Renal cortex interstitium (tissue), 11 donors: Measurements from ENCODE around the gene APOBEC3C. TPM values are rescaled to one million over a fixed set of nuclear protein-coding genes. Genes with fewer than 3 reads are reported as not detected.
"Not testable (repeated sequence)": the region's sequence is repeated elsewhere in the genome, so short reads cannot be mapped to it uniquely, and the experiment has no call there.

ENCODE experiments used
- DNase-seq, 11 donors: peaks; one replicate each; pipeline ENCODE4 v3.0.0-alpha.2; 2013; ENCODE audit warnings: low read depth in 9 of 11, low spot score in 4 of 11; ENCODE audit errors: extremely low read depth in 1 of 11
- polyA plus RNA-seq, 3 donors: library from polyadenylated mRNA; unstranded; fragments of 120-200 nt; gene quantifications; one replicate each; pipeline ENCODE4 v1.2.1, GENCODE V29; 2013; ENCODE audit not compliant: insufficient read length in 3 of 3

APOBEC3C gene
- polyA plus RNA-seq, 3 donors: 9.6 to 10.6 (median 10.2) TPM

DNA sequence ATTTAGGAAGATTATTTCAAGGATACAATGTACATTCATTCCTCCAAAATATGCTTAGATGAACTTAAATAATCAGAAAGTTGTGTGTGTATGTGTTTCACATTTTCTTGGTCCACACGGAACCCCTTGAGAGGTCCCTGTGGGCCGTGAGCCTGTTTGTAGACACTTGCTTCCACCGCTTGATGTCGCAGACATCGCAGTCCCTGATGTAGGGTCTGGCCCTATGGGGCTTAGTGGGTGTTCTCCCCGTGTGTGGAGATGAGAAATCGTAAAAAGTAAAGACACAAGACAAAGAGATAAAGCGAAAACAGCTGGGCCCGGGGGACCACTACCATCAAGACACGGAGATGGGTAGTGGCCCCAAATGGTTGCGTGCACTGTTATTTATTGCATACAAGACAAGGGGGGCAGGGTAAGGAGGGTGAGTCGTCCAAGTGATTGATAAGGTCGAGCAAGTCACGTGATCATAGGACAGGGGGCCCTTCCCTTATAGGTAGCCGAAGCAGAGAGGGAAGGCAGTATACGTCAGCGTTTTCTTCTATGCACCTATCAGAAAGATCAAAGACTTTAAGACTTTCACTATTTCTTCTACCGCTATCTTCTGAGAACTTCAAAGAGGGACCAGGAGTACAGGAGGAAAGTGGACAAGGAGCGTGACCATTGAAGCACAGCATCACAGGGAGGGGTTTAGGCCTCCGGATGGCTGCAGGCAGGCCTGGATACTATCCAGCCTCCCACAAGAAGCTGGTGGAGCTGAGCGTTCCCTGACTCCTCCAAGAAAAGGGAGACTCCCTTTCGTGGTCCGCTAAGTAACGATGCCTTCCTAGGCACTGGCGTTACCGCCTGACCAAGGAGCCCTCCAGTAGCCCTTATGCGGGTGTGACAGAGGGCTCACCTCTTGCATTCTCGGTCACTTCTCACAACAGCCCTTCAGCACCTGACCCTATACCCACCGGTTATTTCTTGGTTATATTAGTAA is 1.2 kb upstream of the APOBEC3C start:
- no peak for DNase-seq

DNA sequence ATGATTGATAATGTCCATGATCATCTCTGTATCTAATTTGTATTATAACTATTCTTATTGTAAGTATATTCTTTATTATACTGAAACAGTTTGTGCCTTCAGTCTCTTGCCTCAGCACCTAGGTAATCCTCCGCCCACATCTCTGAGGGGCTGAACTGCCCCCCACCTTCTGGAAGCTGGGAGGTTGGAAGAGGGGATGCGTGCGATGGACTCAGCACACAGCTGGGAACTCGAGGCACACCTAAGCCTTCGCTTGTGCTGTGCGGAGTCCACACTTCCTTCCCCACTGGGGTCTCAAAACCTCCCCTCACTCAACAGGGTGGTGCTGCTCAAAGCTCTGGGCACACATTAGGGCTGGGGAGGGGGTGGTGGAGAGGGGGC is 506 bp upstream of the APOBEC3C start:
- not testable (repeated sequence) for DNase-seq

DNA sequence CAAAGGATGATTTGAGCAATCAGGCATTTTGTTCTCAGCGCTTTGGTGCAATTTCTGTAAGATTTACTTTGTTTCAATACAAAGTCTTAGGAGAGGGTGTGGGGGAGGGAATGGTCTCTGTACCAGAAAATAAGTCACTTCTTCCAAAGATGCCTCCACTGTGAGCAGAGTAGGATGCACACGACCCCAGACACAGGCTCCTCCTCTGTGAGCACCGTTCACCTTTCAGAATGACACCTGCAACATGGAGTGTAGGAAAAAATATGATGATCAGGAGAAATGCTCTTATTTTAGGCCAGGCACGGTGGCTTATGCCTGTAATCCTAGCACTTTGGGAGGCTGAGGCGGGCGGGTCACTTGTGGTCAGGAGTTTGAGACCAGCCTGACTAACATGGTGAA is 665 bp downstream of the APOBEC3C start:
- DNase-seq: not testable (repeated sequence)

DNA sequence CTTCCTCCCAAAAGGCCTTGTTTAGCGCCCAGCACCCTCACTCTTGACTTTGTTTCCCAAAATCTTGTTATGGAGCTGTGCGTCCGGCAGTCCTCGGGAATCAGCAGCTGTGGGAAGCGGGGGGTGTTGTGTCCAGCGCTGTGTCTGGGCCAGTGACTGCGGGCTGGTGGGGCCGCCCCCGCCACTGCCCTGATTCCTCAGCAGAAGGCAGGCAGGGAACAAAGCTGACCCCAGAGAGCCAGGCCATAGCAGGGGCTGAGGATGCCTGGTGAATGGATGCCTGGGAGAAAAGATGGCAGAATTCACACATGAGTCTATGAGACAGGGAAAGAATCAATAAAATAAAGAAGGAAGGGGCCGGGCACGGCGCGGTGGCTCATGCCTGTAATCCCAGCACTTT is 2.5 kb downstream of the APOBEC3C start:
- DNase-seq: no peak

DNA sequence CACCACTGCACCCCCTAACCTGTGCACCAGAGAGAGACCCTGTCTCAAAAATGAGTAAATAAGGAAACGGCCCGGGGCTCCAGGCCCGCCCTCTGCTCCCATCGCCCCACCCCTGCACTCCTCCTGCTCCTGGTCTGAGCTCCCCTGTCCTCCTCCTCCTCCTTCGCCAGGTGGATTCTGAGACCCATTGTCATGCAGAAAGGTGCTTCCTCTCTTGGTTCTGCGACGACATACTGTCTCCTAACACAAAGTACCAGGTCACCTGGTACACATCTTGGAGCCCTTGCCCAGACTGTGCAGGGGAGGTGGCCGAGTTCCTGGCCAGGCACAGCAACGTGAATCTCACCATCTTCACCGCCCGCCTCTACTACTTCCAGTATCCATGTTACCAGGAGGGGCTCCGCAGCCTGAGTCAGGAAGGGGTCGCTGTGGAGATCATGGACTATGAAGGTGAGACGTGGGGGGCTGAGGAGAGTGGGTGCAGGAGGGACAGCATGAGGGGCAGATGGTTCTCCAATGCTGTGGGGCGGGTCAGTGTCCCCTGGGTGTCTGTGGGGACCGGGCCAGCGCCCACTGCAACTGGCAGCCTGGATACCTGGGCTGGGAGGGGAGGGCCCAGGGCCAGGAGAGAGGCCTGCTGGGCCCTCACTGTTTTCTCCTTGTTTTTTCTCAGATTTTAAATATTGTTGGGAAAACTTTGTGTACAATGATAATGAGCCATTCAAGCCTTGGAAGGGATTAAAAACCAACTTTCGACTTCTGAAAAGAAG is 3.7 kb downstream of the APOBEC3C start:
- no peak for DNase-seq

DNA sequence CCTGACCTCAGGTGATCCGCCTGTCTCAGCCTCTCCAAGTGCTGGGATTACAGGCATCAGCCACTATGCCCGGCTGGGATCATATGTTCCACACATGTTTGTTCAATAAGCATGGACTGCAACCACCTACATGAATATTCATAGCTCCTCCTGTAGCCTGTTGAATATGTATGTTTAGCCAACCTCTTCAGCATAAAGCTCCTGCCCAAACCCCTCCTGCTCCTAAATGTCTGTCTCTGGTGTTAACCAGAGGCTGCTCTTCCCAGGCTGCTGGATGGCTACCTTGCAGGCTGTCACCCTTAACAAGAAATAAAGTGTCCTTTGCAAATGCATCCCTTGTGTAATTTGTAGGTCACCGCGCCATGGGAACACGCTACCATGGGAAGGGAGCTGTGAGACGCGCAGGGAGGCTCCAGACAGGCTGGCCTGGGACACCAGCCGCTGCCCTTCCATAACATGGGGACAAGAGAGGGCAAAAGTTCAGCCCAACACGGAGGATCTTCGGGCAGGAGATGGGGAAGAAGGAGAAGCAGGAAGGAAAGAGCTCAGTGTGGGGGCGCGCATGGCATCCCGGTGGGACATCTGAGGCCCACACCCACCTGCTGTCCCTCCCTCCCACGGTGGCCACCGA is 6.1 kb downstream of the APOBEC3C start:
- DNase-seq: not testable (repeated sequence)

DNA sequence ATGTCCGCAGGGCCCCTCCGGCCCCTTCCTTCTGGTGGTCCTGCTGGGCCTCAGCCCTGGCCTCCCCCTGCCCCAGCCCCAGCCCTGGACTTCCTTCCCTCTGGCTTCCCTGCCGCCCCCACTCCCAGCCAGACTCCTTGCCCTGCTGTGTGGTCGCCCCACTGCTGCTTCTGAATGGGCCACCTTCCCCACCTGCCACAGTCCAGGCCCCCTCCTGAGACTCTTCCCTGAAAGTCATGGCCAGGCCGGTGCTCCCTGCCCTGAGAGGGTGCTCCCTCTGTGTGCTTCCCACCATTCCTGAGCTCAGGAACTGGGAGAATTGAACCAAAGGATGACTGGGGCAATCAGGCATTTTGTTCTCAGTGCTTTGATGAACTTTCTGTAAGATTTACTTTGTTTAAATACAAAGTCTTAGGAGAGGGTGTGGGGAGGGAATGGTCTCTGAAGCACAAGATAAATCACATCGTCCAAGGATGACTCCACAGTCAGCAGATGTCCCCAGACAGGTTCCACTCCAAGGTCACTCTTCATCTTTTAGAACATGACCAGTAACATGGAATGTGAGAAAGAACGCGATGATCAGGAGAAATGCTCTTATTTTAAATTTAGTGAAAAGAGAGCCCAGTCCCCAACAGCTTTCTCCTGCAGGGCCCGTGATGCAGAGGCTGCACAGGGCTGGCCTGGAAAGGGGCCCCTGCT is 7.6 kb downstream of the APOBEC3C start:
- DNase-seq: no peak

DNA sequence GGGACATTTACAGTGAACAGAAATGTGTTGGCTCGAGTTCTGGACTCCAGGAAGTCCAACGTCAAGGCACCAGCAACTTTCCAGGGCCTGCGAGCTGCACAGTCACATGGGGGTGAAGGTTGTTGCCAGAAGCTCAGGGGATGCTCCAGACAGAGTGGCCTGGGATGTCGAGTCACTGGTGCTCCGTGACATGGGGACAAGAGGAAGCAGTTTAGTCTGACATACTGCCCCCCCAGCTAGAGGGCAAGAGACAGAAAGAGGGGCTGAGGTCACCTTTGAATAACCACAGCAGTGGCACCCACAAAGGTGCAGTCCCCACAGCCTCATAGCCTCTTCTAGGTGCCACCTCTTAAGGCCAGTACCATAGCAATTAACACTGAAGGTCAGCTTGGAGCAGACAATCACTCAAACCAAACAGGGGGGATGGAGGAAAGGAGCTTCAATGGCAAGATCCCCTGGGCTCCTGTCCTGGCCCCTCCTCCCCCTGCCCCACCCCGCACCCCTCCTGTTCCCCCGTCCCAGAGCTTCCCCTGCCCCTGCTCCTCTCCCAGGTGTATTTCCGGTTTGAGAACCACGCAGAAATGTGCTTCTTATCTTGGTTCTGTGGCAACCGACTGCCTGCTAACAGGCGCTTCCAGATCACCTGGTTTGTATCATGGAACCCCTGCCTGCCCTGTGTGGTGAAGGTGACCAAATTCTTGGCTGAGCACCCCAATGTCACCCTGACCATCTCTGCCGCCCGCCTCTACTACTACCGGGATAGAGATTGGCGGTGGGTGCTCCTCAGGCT is 10.7 kb downstream of the APOBEC3C start:
- no peak for DNase-seq

DNA sequence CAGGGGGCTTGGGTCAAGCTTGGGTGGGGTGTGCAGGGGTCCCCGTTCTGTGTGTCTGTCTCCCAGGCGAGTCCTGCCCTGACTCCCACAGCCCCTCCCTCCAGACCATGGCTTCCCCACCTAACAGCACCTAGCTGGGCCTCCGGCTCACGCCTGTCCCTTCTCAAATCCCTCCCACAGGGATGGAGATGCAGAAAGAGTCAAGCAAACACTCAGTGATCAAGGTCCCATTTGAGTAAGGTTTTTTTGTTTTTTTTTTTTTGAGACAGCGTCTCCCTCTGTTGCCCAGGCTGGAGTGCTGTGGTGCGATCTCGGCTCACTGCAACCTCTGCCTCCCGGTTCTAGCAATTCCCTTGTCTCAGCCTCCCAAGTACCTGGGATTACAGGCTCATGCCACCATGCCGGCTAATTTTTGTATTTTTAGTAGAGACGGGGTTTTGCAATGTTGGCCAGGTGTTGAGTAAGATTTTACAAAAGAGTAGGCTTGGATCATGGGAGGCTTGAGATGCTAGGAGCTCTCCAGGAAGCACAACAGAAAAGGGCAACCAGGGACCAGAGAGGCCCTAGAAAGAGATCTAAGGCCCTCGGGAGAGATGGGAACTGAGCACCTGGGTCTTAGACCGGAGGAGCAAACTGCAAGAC is 12.6 kb downstream of the APOBEC3C start:
- DNase-seq: no peak

DNA sequence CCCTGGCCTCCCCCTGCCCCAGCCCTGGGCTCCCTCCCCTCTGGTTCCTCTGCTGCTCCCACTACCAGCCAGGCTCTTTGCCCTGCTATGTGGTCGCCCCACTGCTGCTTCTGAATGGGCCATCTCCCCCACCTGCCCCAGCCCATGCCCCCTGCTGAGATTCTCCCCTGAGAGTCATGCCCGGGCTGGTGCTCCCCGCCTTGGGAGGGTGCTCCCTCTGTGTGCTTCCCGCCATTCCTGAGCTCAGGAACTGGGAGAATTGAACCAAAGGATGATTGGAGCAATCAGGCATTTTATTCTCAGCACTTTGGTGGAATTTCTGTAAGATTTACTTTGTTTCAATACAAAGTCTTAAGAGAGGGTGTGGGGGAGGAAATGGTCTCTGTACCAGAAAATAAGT is 13.7 kb downstream of the APOBEC3C start:
- no peak for DNase-seq

DNA sequence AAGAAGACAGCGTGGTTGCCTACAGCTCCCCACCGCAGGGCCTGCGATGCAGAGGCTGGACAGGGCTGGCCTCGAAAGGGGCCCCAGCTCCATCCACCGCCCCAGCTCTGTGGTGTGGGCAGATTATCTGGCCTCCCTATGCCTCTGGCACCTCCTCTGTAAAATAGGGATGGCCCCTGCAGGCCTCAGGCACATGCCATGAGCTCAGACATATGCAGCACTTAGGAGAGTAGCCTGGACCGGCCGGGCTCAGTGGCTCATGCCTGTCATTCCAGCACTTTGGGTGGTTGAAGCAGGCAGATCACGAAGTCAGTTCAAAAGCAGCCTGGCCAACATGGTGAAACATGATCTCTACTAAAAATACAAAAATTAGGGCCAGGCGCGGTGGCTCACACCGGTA is 14.2 kb downstream of the APOBEC3C start:
- DNase-seq: no peak

DNA sequence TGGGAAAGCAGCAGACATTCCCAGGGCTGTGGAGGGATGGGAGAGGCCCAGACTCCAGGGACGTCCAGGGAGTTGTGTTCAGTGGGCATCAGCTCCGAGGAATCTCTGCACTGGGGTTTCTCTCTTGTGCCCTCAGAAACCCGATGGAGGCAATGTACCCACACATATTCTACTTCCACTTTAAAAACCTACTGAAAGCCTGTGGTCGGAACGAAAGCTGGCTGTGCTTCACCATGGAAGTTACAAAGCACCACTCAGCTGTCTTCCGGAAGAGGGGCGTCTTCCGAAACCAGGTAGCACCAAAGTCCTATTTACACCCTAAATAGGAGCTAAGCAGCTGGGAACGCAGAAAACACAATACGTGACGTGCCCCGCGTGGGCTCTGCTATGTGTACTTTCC is 15.2 kb downstream of the APOBEC3C start:
- no peak for DNase-seq

DNA sequence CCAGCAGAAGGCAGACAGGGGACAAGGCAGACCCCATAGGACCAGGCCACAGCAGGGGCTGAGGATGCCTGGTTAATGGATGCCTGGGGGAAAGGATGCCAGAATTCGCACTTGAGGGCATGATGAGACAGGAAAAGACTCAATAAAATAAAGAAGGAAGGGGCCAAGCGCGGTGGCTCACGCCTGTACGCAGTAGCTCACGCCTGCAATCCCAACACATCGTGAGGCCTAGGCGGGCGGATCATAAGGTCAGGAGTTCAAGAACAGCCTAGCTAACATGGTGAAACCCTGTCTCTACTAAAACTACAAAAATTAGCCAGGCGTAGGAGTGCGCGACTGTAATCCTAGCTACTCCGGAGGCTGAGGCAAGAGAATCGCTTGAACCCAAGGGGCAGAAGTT is 16.6 kb downstream of the APOBEC3C start:
- no peak for DNase-seq

DNA sequence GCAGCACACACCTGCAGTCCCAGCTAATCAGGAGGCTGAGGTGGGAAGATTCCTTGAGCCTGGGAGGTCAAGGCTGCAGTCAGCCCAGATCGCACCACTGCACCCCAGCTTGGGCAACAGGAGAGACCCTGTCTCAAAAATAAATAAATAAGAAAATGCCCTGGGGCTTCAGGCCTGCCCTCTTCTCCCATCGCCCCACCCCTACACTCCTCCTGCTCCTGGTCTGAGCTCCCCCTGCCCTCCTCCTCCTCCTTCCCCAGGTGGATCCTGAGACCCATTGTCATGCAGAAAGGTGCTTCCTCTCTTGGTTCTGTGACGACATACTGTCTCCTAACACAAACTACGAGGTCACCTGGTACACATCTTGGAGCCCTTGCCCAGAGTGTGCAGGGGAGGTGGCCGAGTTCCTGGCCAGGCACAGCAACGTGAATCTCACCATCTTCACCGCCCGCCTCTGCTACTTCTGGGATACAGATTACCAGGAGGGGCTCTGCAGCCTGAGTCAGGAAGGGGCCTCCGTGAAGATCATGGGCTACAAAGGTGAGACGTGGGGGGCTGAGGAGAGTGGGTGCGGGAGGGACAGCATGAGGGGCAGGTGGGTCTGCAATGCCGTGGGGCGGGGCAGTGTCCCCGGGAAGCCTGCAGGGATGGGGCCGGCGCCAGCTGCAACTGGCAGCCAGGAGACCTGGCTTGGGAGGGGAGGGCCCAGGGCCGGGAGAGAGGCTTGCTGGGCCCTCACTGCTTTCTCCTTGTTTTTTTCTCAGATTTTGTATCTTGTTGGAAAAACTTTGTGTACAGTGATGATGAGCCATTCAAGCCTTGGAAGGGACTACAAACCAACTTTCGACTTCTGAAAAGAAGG is 17.6 kb downstream of the APOBEC3C start:
- DNase-seq: not testable (repeated sequence)

DNA sequence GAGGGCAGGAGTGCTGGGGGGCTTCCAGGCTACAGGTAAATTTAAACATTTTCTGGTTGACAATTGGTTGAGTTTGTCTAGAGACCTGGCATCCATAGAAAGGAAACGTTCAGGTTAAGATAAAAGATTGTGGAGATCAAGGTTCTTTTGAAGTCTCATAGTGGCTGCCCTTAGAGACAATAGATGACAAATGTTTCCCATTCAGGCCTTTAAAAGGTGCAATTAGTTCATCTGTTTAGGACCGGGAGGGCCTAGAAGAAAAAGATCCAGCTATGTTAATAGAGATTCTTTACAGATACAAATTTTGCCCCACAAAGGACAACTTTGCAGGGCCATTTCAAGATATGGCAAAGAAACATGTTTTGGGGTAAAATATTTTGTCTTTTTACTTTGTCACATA is 23.0 kb downstream of the APOBEC3C start:
- not testable (repeated sequence) for DNase-seq

DNA sequence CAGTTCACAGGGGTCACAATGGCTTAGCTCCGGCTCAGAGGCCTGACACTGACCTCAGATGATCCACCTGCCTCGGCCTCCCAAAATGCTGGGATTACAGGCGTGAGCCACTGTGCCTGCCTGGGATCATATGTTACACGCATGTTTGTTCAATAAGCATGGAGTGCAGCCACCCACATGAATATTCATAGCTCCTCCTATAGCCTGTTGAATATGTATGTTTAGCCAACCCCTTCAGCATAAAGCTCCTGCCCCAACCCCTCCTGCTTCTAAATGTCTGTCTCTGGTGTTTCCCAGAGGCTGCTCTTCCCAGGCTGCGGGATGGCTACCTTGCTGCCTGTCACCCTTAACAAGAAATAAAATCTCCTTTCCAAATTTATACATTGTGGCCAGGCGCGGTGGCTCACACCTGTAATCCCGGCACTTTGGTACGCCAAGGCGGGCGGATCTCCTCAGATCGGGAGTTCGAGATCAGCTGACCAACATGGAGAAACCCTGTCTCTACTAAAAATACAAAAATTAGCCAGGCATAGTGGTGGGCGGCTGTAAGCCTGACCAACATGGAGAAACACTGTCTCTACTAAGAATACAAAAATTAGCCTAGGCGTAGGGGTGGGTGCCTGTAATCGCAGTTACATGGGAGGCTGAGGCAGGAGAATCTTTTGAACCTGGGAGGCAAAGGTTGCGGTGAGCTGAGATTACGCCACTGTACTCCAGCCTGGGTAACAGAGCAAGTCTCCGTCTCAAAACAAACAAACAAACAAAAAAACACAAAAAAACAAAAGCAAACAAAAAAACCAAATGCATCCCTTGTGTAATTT is 25.5 kb downstream of the APOBEC3C start:
- DNase-seq: no peak
